ENCODE measurements around the gene NECTIN1. TPM values are rescaled to one million over a fixed set of nuclear protein-coding genes. Genes with fewer than 3 reads are reported as not detected.

NECTIN1 gene
- total RNA-seq, 4 donors from 2014 or later = 2.2 to 4.3 (median 2.5) TPM

GRCh38 chr11:119759747-119760412 is 30.9 kb upstream of the NECTIN1 start:
- no peak for TF ChIP-seq CTCF (IDR thresholded peaks at IDR 0.05)
- ATAC-seq (ENCODE audit: low FRiP score) (no peak), DNase-seq (ENCODE audit: low spot score) (no peak)

- no peak for ATAC-seq (ENCODE audit: low FRiP score)
- TF ChIP-seq CTCF (IDR thresholded peaks at IDR 0.05) = no peak
- no peak for DNase-seq (ENCODE audit: low spot score)
Measured at GRCh38 chr11:119759324-119759723, 30.3 kb upstream of the NECTIN1 start.

- no peak for ATAC-seq (ENCODE audit: low FRiP score)
- no peak for TF ChIP-seq CTCF (IDR thresholded peaks at IDR 0.05)
- no peak for DNase-seq (ENCODE audit: low spot score)
Measured at GRCh38 chr11:119758291-119758690, 29.3 kb upstream of the NECTIN1 start.

- no peak for DNase-seq (ENCODE audit: low spot score)
- ATAC-seq (ENCODE audit: low FRiP score) = no peak
- no peak for TF ChIP-seq CTCF (IDR thresholded peaks at IDR 0.05)
Measured at GRCh38 chr11:119757378-119757777, 28.4 kb upstream of the NECTIN1 start.

- TF ChIP-seq CTCF (IDR thresholded peaks at IDR 0.05) = no peak
- ATAC-seq (ENCODE audit: low FRiP score) = no peak
- DNase-seq (ENCODE audit: low spot score) = no peak
Measured at GRCh38 chr11:119756169-119756865, 27.3 kb upstream of the NECTIN1 start.

- ATAC-seq (ENCODE audit: low FRiP score) = no peak
- TF ChIP-seq CTCF (IDR thresholded peaks at IDR 0.05) = no peak
- DNase-seq (ENCODE audit: low spot score) = no peak
Measured at GRCh38 chr11:119755356-119756071, 26.5 kb upstream of the NECTIN1 start.

Measured in omental fat pad (tissue), 4 donors.